ENCODE data around the gene ANGPTL8. TPM values are rescaled to one million over a fixed set of nuclear protein-coding genes. Genes with fewer than 3 reads are reported as not detected.

The ANGPTL8 gene
- total and polyA plus RNA-seq, 9 of the 15 experiments (the other 6 are each of a cell fraction or from before 2014, with no cell fraction given) = not detected

- TF ChIP-seq HLTF (IDR thresholded peaks at IDR 0.05) = 0 out of 2 replicates have a peak, but pooled peaks have one; percentile 41
- TF ChIP-seq BCOR (IDR thresholded peaks at IDR 0.05) = peak; percentile 96
- TF ChIP-seq KLF16 (IDR thresholded peaks at IDR 0.05) = no peak
- TF ChIP-seq ZC3H4 (CRISPR knock-in tag; IDR thresholded peaks at IDR 0.05; ENCODE audit: borderline replicate concordance) = no peak
- no peak for TF ChIP-seq RB1 (IDR thresholded peaks at IDR 0.05; ENCODE audit: low read depth)
- no peak for TF ChIP-seq ATF2 (CRISPR knock-in tag; IDR thresholded peaks at IDR 0.05)
- TF ChIP-seq CREBBP (IDR thresholded peaks at IDR 0.05; ENCODE audit: low read depth, low read length) = no peak
- TF ChIP-seq NKRF (IDR thresholded peaks at IDR 0.05; ENCODE audit: borderline replicate concordance) = peak; percentile 15; the same call in 1 of the 2 replicates
- no peak for TF ChIP-seq ZNF511 (CRISPR knock-in tag; IDR thresholded peaks at IDR 0.05)
- no peak for TF ChIP-seq CCAR2 (IDR thresholded peaks at IDR 0.05; ENCODE audit: low read depth, low read length)
- no peak for TF ChIP-seq POLR2A (conservative IDR thresholded peaks at IDR 0.05)
- no peak for TF ChIP-seq FOXJ2 (tag; IDR thresholded peaks at IDR 0.05)
- no peak for TF ChIP-seq CAMTA2 (CRISPR knock-in tag; conservative IDR thresholded peaks at IDR 0.05)
- TF ChIP-seq TEAD1 (CRISPR knock-in tag; IDR thresholded peaks at IDR 0.05) = peak in 1 of 2 experiments; percentile 48; a peak in 1 of 4 replicates
- no peak for TF ChIP-seq CEBPZ (IDR thresholded peaks at IDR 0.05; ENCODE audit: borderline replicate concordance, low read depth, low read length)
- no peak for TF ChIP-seq TAF1 (IDR thresholded peaks at IDR 0.05; ENCODE audit: control insufficient read depth, extremely low read depth, insufficient read depth, low read length, severe bottlenecking)
- TF ChIP-seq MLLT1 (IDR thresholded peaks at IDR 0.05) = no peak
- TF ChIP-seq CHD4 (IDR thresholded peaks at IDR 0.05; ENCODE audit: insufficient read depth, insufficient replicate concordance, low read depth, low read length, poor library complexity, severe bottlenecking) = no peak
- no peak for TF ChIP-seq L3MBTL2 (IDR thresholded peaks at IDR 0.05)
Observed at GRCh38 chr19:11226716-11227166, 12.7 kb upstream of the ANGPTL8 start (continued).

All from K562 (cell line).